Activated CD8-positive, alpha-beta T cell treated with anti-CD3 and anti-CD28 coated beads for 36 hours (primary cell): ENCODE measurements around the gene CYREN. TPM values are rescaled to one million over a fixed set of nuclear protein-coding genes. Genes with fewer than 3 reads are reported as not detected.

ENCODE experiments used
- ATAC-seq: fragments of 200-7000 bp; cut with Tn5 transposase; one replicate; pipeline ENCODE4 v1.10.0; 2021; ENCODE audit warnings: mild to moderate bottlenecking, moderate library complexity
- CTCF ChIA-PET: fragments of 350-600 bp; sonication (Branson Sonifier 250); formaldehyde crosslinking; loops from one replicate; lab custom pipeline; 2021; ENCODE audit warnings: antibody characterized with exemption; lab: Charles Lee
- POLR2A ChIA-PET: fragments of 350-600 bp; sonication (Branson Sonifier 250); formaldehyde crosslinking; loops from one replicate; lab custom pipeline; 2021; ENCODE audit warnings: antibody characterized with exemption; lab: Charles Lee
- DNase-seq: peaks from one replicate; pipeline ENCODE4 v3.0.0-alpha.2; 2020
- H3K27ac Mint-ChIP-seq: one replicate; pipeline ENCODE4 v1.8.0; 2021; ENCODE audit warnings: mild to moderate bottlenecking, mixed read lengths
- H3K27me3 Mint-ChIP-seq: one replicate; pipeline ENCODE4 v1.8.0; 2021; ENCODE audit warnings: mixed read lengths
- H3K36me3 Mint-ChIP-seq: one replicate; pipeline ENCODE4 v1.8.0; 2021; ENCODE audit warnings: low read depth, mixed read lengths
- H3K4me1 Mint-ChIP-seq: one replicate; pipeline ENCODE4 v1.8.0; 2021; ENCODE audit warnings: low read depth, mixed read lengths
- H3K4me3 Mint-ChIP-seq: one replicate; pipeline ENCODE4 v1.8.0; 2021; ENCODE audit warnings: mild to moderate bottlenecking, moderate library complexity, mixed read lengths
- H3K9me3 Mint-ChIP-seq: one replicate; pipeline ENCODE4 v1.8.0; 2021; ENCODE audit warnings: mixed read lengths
- CTCF ChIP-seq: fragments of 200-600 bp; IDR thresholded peaks from one replicate; pipeline ENCODE4 v1.8.0; 2022; ENCODE audit warnings: antibody characterized with exemption, mild to moderate bottlenecking
- intact Hi-C: fragments of 100-400 bp; cut with micrococcal nuclease; formaldehyde crosslinking; loops from one replicate; pipeline ENCODE4 v1.10.0; 2022
- total RNA-seq, 2 experiments: library from RNA; stranded (reverse); gene quantifications; one replicate each; pipeline ENCODE4 v1.2.3, GENCODE V29; 2021

Gene CYREN
- total RNA-seq, 2 experiments from 2014 or later, result 32.5 to 35.4 TPM

- intact Hi-C loops, result no loop called here
- ATAC-seq (no peak), DNase-seq (no peak)
- ChIA-PET CTCF (no interaction called here), POLR2A (interaction anchor here (1.0 to 1.4 kb wide), 3 partner anchors 10 to 22 kb away, joined by 3 to 7 read pairs (median 3); partner anchors contain the start of gene CYREN)
- peak overlapping the region; percentile 15 for H3K27ac Mint-ChIP-seq
- no peak for TF ChIP-seq CTCF
- H3K36me3 Mint-ChIP-seq, result peaks cover 71% of the 10 kb centered on the region
- H3K4me1 Mint-ChIP-seq, result peaks cover 2% of the 10 kb centered on the region
- no peaks in the 10 kb centered on the region for H3K27me3 Mint-ChIP-seq
- H3K9me3 Mint-ChIP-seq, result peaks cover 15% of the 10 kb centered on the region
- H3K4me3 Mint-ChIP-seq, result no peak overlapping the region
Observed at GRCh38 chr7:135185471-135186260, 15.2 kb upstream of the CYREN start.

- ChIA-PET CTCF (no interaction called here), POLR2A (no interaction called here)
- H3K4me3 Mint-ChIP-seq, result no peak overlapping the region
- DNase-seq, result no peak
- H3K4me1 Mint-ChIP-seq, result peaks cover 2% of the 10 kb centered on the region
- intact Hi-C loops, result no loop called here
- ATAC-seq, result no peak
- peaks cover 67% of the 10 kb centered on the region for H3K36me3 Mint-ChIP-seq
- H3K9me3 Mint-ChIP-seq, result peaks cover 20% of the 10 kb centered on the region
- no peaks in the 10 kb centered on the region for H3K27me3 Mint-ChIP-seq
- H3K27ac Mint-ChIP-seq, result no peak overlapping the region
- TF ChIP-seq CTCF, result no peak
Observed at GRCh38 chr7:135184254-135184841, 13.8 kb upstream of the CYREN start.

- H3K9me3 Mint-ChIP-seq, result peaks cover 20% of the 10 kb centered on the region
- peaks cover 2% of the 10 kb centered on the region for H3K4me1 Mint-ChIP-seq
- DNase-seq (no peak), ATAC-seq (no peak)
- no peaks in the 10 kb centered on the region for H3K27me3 Mint-ChIP-seq
- H3K27ac Mint-ChIP-seq, result no peak overlapping the region
- no peak for TF ChIP-seq CTCF
- H3K4me3 Mint-ChIP-seq, result no peak overlapping the region
- peaks cover 61% of the 10 kb centered on the region for H3K36me3 Mint-ChIP-seq
- ChIA-PET POLR2A (no interaction called here), CTCF (no interaction called here)
- intact Hi-C loops, result no loop called here
Observed at GRCh38 chr7:135183478-135183877, 13.0 kb upstream of the CYREN start.

GRCh38 chr7:135181929-135182678 is 11.6 kb upstream of the CYREN start:
- ATAC-seq (no peak), DNase-seq (no peak)
- intact Hi-C loops, result no loop called here
- Mint-ChIP-seq H3K4me3 (no peak overlapping the region), H3K36me3 (peaks cover 55% of the 10 kb centered on the region), H3K27me3 (no peaks in the 10 kb centered on the region), H3K9me3 (peaks cover 20% of the 10 kb centered on the region), H3K4me1 (peaks cover 2% of the 10 kb centered on the region), H3K27ac (no peak overlapping the region)
- no peak for TF ChIP-seq CTCF
- ChIA-PET POLR2A (interaction anchor here (1.3 to 1.7 kb wide), 2 partner anchors 12 to 29 kb away, joined by 3 to 4 read pairs; partner anchors contain the start of genes CYREN and WDR91), CTCF (no interaction called here)
